Measurements from ENCODE around the gene CAMKMT. TPM values are rescaled to one million over a fixed set of nuclear protein-coding genes. Genes with fewer than 3 reads are reported as not detected.
A peak's percentile ranks its signal among the peaks of the same experiment; 100 is the strongest.

CAMKMT gene
- total RNA-seq, 2 experiments from 2014 or later: 12.1 to 14.1 TPM

DNA sequence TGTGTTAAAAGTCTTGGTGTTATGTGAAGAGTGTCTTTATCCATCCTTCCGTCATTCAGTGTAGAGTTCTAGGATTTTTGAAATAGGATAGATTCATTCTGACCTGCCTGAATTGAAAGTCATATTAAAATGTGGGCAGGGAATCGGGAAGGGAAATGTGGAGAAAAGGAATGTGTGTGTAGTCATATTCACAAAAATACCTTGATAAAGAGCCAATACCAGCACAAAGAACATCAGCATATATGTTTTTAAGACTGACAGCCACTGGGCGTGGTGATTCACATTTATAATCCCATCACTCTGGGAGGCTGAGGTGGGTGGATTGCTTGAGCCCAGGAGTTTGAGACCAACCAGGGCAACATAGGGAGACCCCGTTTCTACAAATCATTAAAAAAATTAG lies 188.1 kb downstream of the CAMKMT start:
- ATAC-seq: no peak

DNA sequence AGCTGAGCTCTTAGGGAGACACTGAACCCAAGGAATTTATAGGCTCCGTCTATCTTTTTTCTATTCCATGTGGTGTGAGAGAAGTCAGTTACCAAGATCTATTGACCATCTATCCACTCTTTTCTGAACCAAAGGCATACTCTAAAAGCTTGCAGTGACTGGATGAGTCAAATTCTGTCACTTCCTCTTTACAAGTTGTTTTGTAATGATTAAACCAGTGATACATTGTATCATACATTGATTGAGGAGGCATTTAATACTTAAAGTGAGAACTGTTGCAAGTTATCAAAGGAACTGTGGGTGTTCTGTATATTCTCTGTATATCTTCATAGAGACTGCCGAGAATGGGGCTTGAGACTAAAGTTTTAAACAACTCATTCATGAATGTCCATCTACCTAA lies 188.8 kb downstream of the CAMKMT start:
- ChIA-PET POLR2A (no interaction called here), CTCF (interaction anchor here (1.1 kb wide), 1 partner anchor 10 kb away, joined by 3 read pairs; no protein-coding TSS in a partner anchor)
- intact Hi-C loops (cut with micrococcal nuclease): no loop called here
- DNase-seq (no peak), ATAC-seq (peak; percentile 37)
- Mint-ChIP-seq H3K27me3 (no peaks in the 10 kb centered on the region), H3K36me3 (ENCODE audit: low read depth) (peaks cover 12% of the 10 kb centered on the region), H3K27ac (no peak overlapping the region), H3K4me3 (no peak overlapping the region), H3K4me1 (ENCODE audit: low read depth) (peaks cover 3% of the 10 kb centered on the region), H3K9me3 (no peaks in the 10 kb centered on the region)
- TF ChIP-seq, protein P1, sequence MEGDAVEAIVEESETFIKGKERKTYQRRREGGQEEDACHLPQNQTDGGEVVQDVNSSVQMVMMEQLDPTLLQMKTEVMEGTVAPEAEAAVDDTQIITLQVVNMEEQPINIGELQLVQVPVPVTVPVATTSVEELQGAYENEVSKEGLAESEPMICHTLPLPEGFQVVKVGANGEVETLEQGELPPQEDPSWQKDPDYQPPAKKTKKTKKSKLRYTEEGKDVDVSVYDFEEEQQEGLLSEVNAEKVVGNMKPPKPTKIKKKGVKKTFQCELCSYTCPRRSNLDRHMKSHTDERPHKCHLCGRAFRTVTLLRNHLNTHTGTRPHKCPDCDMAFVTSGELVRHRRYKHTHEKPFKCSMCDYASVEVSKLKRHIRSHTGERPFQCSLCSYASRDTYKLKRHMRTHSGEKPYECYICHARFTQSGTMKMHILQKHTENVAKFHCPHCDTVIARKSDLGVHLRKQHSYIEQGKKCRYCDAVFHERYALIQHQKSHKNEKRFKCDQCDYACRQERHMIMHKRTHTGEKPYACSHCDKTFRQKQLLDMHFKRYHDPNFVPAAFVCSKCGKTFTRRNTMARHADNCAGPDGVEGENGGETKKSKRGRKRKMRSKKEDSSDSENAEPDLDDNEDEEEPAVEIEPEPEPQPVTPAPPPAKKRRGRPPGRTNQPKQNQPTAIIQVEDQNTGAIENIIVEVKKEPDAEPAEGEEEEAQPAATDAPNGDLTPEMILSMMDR (IDR thresholded peaks at IDR 0.05): no peak

More for the DNA sequence above, 188.1 kb downstream of the CAMKMT start:
- H3K4me3 Mint-ChIP-seq: no peak overlapping the region
- peaks cover 9% of the 10 kb centered on the region for H3K36me3 Mint-ChIP-seq (ENCODE audit: low read depth)
- TF ChIP-seq, protein P1 (IDR thresholded peaks at IDR 0.05): no peak
- intact Hi-C loops (cut with micrococcal nuclease): no loop called here
- ChIA-PET CTCF (interaction anchor here (1.1 kb wide), 1 partner anchor 11 kb away, joined by 3 read pairs; no protein-coding TSS in a partner anchor), POLR2A (no interaction called here)
- DNase-seq: no peak
- H3K27ac Mint-ChIP-seq: no peak overlapping the region
- no peaks in the 10 kb centered on the region for H3K27me3 Mint-ChIP-seq
- no peaks in the 10 kb centered on the region for H3K9me3 Mint-ChIP-seq
- peaks cover 3% of the 10 kb centered on the region for H3K4me1 Mint-ChIP-seq (ENCODE audit: low read depth)

GRCh38 chr2:44551497-44551896 lies 189.8 kb downstream of the CAMKMT start:
- intact Hi-C loops (cut with micrococcal nuclease): no loop called here
- Mint-ChIP-seq H3K27me3 (no peaks in the 10 kb centered on the region), H3K36me3 (ENCODE audit: low read depth) (peaks cover 12% of the 10 kb centered on the region), H3K27ac (no peak overlapping the region), H3K9me3 (no peaks in the 10 kb centered on the region), H3K4me1 (ENCODE audit: low read depth) (peaks cover 3% of the 10 kb centered on the region), H3K4me3 (no peak overlapping the region)
- POLR2A ChIA-PET: no interaction called here
- DNase-seq (no peak), ATAC-seq (no peak)
- TF ChIP-seq, protein P1 (IDR thresholded peaks at IDR 0.05): no peak
- CTCF ChIA-PET: no interaction called here

GRCh38 chr2:44553456-44553855 lies 191.7 kb downstream of the CAMKMT start:
- H3K9me3 Mint-ChIP-seq: no peaks in the 10 kb centered on the region
- intact Hi-C loops (cut with micrococcal nuclease): no loop called here
- peaks cover 3% of the 10 kb centered on the region for H3K4me1 Mint-ChIP-seq (ENCODE audit: low read depth)
- ChIA-PET POLR2A (no interaction called here), CTCF (no interaction called here)
- ATAC-seq: no peak
- no peak overlapping the region for H3K4me3 Mint-ChIP-seq
- TF ChIP-seq, protein P1 (IDR thresholded peaks at IDR 0.05): no peak
- no peak for DNase-seq
- H3K27ac Mint-ChIP-seq: no peak overlapping the region
- peaks cover 15% of the 10 kb centered on the region for H3K36me3 Mint-ChIP-seq (ENCODE audit: low read depth)
- H3K27me3 Mint-ChIP-seq: no peaks in the 10 kb centered on the region

GRCh38 chr2:44555700-44556099 lies 194.0 kb downstream of the CAMKMT start:
- TF ChIP-seq, protein P1 (IDR thresholded peaks at IDR 0.05): no peak
- no peaks in the 10 kb centered on the region for H3K4me1 Mint-ChIP-seq (ENCODE audit: low read depth)
- no peaks in the 10 kb centered on the region for H3K9me3 Mint-ChIP-seq
- intact Hi-C loops (cut with micrococcal nuclease): no loop called here
- no peaks in the 10 kb centered on the region for H3K27me3 Mint-ChIP-seq
- ChIA-PET POLR2A (no interaction called here), CTCF (no interaction called here)
- peaks cover 11% of the 10 kb centered on the region for H3K36me3 Mint-ChIP-seq (ENCODE audit: low read depth)
- no peak overlapping the region for H3K27ac Mint-ChIP-seq
- DNase-seq (no peak), ATAC-seq (no peak)
- H3K4me3 Mint-ChIP-seq: no peak overlapping the region

Measured in activated CD8-positive, alpha-beta T cell treated with anti-CD3 and anti-CD28 coated beads for 36 hours (primary cell).